Loucy (cell line): ENCODE measurements around the gene CUEDC1.

Experiments
- EZH2phosphoT487 ChIP-seq: fragments of 200-600 bp; IDR thresholded peaks from 2 replicates; pipeline ENCODE4 v1.6.1; 2018; ENCODE audit warnings: antibody characterized with exemption, mild to moderate bottlenecking, moderate library complexity, borderline replicate concordance
- TF ChIP-seq, protein P1 (sequence below): fragments of 200-600 bp; sonication (generic); conservative IDR thresholded peaks from 2 replicates; pipeline ENCODE4 v1.5.1; 2014; ENCODE audit warnings: mild to moderate bottlenecking, antibody characterized with exemption, low read length

- TF ChIP-seq, protein P1, sequence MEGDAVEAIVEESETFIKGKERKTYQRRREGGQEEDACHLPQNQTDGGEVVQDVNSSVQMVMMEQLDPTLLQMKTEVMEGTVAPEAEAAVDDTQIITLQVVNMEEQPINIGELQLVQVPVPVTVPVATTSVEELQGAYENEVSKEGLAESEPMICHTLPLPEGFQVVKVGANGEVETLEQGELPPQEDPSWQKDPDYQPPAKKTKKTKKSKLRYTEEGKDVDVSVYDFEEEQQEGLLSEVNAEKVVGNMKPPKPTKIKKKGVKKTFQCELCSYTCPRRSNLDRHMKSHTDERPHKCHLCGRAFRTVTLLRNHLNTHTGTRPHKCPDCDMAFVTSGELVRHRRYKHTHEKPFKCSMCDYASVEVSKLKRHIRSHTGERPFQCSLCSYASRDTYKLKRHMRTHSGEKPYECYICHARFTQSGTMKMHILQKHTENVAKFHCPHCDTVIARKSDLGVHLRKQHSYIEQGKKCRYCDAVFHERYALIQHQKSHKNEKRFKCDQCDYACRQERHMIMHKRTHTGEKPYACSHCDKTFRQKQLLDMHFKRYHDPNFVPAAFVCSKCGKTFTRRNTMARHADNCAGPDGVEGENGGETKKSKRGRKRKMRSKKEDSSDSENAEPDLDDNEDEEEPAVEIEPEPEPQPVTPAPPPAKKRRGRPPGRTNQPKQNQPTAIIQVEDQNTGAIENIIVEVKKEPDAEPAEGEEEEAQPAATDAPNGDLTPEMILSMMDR, result no peak
- no peak for TF ChIP-seq EZH2phosphoT487
Observed at GRCh38 chr17:57979076-57979475, 23.9 kb upstream of the CUEDC1 start.
